ENCODE data around the gene TNFAIP6. TPM values are rescaled to one million over a fixed set of nuclear protein-coding genes. Genes with fewer than 3 reads are reported as not detected.

The TNFAIP6 gene
- total RNA-seq, 1 donor from 2014 or later: 2.9 TPM

DNA sequence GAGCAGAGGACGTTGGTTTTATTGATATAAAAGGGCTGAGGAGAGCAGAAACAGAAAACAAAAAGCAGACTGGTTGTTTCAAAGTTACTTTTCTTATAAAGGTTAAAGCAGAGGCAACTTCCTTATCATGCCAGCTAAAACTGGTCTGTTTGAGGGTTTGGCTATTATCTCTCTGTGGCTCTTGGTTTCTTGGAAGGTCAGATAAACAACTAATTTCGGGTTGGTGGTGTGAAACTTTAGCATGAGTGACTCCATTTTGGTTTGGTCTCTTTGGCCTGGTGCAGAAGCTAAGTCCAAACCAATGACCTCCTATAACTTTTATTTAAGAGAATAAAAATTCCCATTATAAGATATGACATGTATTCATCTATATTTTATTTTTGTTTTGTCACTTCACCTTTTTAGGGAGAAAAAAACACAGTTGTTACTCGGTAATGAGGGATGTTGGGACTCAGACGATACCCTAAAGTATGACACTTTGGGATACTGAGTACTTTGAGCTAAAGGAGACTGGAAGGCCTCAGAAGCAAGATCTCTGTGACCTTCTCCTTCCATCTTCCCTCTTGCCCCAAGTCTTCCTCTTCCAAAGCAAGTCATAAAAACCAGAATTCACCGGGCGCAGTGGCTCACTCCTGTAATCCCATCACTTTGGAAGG, 23.3 kb downstream of the TNFAIP6 start:
- no peaks in the 10 kb centered on the region for H3K9me3 ChIP-seq (replicated peaks)
- DNase-seq: no peak
- no peaks in the 10 kb centered on the region for H3K4me1 ChIP-seq
- no peak overlapping the region for H3K4me3 ChIP-seq
- no peaks in the 10 kb centered on the region for H3K36me3 ChIP-seq
- H3K27me3 ChIP-seq (ENCODE audit: low read depth): no peaks in the 10 kb centered on the region
- H3K27ac ChIP-seq (replicated peaks): no peak overlapping the region
- TF ChIP-seq, protein P1, sequence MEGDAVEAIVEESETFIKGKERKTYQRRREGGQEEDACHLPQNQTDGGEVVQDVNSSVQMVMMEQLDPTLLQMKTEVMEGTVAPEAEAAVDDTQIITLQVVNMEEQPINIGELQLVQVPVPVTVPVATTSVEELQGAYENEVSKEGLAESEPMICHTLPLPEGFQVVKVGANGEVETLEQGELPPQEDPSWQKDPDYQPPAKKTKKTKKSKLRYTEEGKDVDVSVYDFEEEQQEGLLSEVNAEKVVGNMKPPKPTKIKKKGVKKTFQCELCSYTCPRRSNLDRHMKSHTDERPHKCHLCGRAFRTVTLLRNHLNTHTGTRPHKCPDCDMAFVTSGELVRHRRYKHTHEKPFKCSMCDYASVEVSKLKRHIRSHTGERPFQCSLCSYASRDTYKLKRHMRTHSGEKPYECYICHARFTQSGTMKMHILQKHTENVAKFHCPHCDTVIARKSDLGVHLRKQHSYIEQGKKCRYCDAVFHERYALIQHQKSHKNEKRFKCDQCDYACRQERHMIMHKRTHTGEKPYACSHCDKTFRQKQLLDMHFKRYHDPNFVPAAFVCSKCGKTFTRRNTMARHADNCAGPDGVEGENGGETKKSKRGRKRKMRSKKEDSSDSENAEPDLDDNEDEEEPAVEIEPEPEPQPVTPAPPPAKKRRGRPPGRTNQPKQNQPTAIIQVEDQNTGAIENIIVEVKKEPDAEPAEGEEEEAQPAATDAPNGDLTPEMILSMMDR (IDR thresholded peaks at IDR 0.05; ENCODE audit: borderline replicate concordance): no peak
- intact Hi-C loops (cut with micrococcal nuclease): no loop called here

DNA sequence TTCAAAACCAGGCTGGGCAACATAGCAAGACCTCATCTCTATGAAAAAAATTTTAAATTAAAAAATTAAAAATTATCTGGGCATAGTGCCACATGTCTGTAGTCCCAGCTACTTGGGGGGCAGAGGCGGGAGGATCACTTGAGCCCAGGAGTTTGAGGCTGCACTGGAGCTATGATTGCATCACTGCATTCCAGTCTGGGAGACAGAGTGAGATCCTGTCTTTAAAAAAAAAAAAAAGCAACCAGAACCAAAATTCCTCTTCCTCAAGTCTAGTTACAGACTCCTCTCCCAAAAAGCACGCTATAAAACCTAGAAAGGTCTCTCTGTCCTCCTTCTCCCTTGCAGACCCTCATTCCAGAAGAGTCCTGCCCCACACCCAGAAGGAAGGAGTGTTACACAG, 23.9 kb downstream of the TNFAIP6 start:
- Histone ChIP-seq H3K4me1 (no peaks in the 10 kb centered on the region), H3K9me3 (replicated peaks) (no peaks in the 10 kb centered on the region), H3K27ac (replicated peaks) (no peak overlapping the region), H3K36me3 (no peaks in the 10 kb centered on the region), H3K4me3 (no peak overlapping the region), H3K27me3 (ENCODE audit: low read depth) (no peaks in the 10 kb centered on the region)
- no peak for DNase-seq
- intact Hi-C loops (cut with micrococcal nuclease): no loop called here
- TF ChIP-seq, protein P1 (IDR thresholded peaks at IDR 0.05; ENCODE audit: borderline replicate concordance): no peak

DNA sequence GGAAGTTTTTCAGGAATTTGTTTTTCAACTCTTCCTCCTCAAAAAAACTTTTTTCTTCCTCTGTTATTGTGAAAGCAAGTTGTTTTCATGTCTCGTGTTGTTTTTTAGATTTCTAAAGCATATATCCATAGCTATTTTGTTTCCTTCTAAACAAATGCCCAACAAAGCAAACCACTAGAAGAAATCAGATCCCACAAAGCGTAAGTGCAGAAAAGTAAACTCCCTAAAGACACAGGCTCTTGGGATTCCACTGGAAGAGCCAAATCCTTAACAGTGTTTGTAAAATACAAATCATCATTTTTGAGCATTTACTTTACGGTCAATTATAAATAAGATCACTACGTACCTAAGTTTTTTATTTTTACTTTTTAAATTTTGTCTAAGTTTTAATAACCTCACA, 30.6 kb downstream of the TNFAIP6 start:
- intact Hi-C loops (cut with micrococcal nuclease): no loop called here
- H3K4me1 ChIP-seq: no peaks in the 10 kb centered on the region
- H3K9me3 ChIP-seq (replicated peaks): peaks cover 10% of the 10 kb centered on the region
- H3K4me3 ChIP-seq: no peak overlapping the region
- TF ChIP-seq, protein P1 (IDR thresholded peaks at IDR 0.05; ENCODE audit: borderline replicate concordance): no peak
- H3K27ac ChIP-seq (replicated peaks): no peak overlapping the region
- H3K36me3 ChIP-seq: no peaks in the 10 kb centered on the region
- no peaks in the 10 kb centered on the region for H3K27me3 ChIP-seq (ENCODE audit: low read depth)
- no peak for DNase-seq

DNA sequence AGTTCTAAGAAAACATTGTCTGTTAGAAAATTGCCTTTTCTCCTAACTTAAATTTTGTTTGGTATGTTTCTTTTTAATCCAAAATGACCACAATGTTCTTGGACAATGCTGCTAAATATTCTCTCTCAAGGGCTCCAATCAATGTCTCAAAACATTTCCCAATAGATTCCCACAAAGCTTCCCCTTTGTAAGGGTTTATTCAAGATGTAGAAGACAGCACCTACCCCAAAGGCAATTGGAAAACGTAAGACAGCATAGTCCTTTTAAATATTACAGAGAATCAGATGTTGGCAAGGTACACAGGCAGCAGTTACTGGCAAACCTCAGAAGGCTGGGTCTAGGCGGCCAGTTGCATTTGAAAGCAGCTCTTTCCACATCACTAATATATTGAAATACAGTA, 34.0 kb downstream of the TNFAIP6 start:
- Histone ChIP-seq H3K36me3 (no peaks in the 10 kb centered on the region), H3K9me3 (replicated peaks) (peaks cover 10% of the 10 kb centered on the region), H3K27ac (replicated peaks) (no peak overlapping the region), H3K4me3 (no peak overlapping the region), H3K4me1 (no peaks in the 10 kb centered on the region), H3K27me3 (ENCODE audit: low read depth) (no peaks in the 10 kb centered on the region)
- intact Hi-C loops (cut with micrococcal nuclease): no loop called here
- DNase-seq: no peak
- TF ChIP-seq, protein P1 (IDR thresholded peaks at IDR 0.05; ENCODE audit: borderline replicate concordance): no peak

DNA sequence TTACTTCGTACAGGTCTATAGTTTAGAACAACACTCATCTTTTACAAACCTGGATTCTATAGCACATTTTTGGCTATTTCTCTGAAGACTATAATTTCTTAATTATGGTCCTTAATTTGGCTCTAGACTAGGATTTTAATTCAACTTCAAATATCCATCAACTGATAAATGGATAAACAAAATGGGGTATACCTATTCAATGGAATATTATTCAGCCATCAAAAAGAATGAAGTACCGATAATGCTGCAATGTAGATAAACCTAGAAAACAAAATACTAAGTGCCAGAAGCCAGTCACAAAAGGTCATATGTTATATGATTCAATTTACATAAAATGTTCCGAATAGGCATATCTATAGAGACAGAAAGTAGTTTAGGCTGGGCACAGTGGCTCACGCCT, 37.1 kb downstream of the TNFAIP6 start:
- Histone ChIP-seq H3K36me3 (no peaks in the 10 kb centered on the region), H3K27ac (replicated peaks) (no peak overlapping the region), H3K9me3 (replicated peaks) (peaks cover 10% of the 10 kb centered on the region), H3K4me1 (no peaks in the 10 kb centered on the region), H3K4me3 (no peak overlapping the region), H3K27me3 (ENCODE audit: low read depth) (no peaks in the 10 kb centered on the region)
- intact Hi-C loops (cut with micrococcal nuclease): no loop called here
- DNase-seq: no peak
- TF ChIP-seq, protein P1 (IDR thresholded peaks at IDR 0.05; ENCODE audit: borderline replicate concordance): no peak

Measured in left ventricle myocardium inferior (tissue), 1 donor.